ENCODE data around the gene TNK2.

GRCh38 chr3:195817578-195818135, 90.7 kb downstream of the TNK2 start:
- no peak for TF ChIP-seq CTCF (IDR thresholded peaks at IDR 0.05)
- TF ChIP-seq EZH2 (IDR thresholded peaks at IDR 0.05; ENCODE audit: borderline replicate concordance, insufficient read depth, low read depth, low read length, poor library complexity, severe bottlenecking), result no peak
